Activated CD8-positive, alpha-beta memory T cell treated with anti-CD3 and anti-CD28 coated beads, Interleukin-2, amount 50 U/mL, for 24 hours (primary cell): ENCODE data around the gene PLA2G4E.

Experiments used
- DNase-seq: peaks from one replicate; pipeline ENCODE4 v3.0.0-alpha.2; 2020; ENCODE audit errors: extremely low read depth

The PLA2G4E gene

GRCh38 chr15:42018306-42019224 is 2.3 kb downstream of the PLA2G4E start:
- no peak for DNase-seq

GRCh38 chr15:42016971-42017370 is 3.9 kb downstream of the PLA2G4E start:
- DNase-seq = no peak

GRCh38 chr15:42014406-42014805 is 6.4 kb downstream of the PLA2G4E start:
- DNase-seq = no peak

- no peak for DNase-seq
Observed at GRCh38 chr15:42012928-42013482, 7.8 kb downstream of the PLA2G4E start.

DNA sequence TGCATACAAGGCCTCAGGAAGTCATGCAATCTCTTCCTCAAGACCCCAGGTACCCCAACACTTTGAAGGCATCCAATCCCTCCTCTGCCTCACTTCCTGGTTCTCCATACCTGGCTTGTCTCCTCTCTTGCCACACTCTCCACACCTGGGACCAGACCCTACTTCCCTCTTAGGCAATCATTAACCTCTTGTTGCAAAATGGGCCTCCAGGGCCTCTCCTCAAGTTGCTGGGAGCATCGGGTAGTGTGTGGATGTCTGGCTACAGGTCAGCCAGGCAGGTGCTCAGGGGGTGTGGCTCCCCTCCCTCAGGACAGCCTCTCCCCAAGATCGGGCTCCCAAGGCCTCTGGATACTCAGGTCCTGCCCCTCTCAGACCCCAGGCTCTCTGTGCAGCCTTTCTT is 8.6 kb downstream of the PLA2G4E start:
- no peak for DNase-seq

- no peak for DNase-seq
Observed at GRCh38 chr15:42011074-42011473, 9.8 kb downstream of the PLA2G4E start.

GRCh38 chr15:42010434-42010833 is 10.4 kb downstream of the PLA2G4E start:
- no peak for DNase-seq

DNA sequence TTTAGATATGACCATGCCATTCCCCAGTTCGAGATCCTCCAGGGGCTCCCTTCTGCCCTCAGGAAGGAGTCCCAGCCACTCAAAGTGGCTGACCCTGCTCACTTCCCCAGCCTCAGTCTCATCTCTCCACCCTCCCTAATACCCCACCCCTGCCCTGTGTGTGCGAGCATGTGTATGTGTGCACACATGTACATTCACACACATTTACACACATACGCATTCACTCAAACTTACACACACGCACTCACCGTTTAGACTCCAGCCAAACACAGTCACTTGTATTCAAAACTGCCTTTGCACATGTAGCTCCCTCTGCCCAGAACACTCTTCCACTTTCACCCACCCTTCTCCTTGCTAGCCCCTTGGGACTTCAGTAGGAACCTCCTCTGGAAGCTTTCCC is 11.4 kb downstream of the PLA2G4E start:
- DNase-seq = no peak

DNA sequence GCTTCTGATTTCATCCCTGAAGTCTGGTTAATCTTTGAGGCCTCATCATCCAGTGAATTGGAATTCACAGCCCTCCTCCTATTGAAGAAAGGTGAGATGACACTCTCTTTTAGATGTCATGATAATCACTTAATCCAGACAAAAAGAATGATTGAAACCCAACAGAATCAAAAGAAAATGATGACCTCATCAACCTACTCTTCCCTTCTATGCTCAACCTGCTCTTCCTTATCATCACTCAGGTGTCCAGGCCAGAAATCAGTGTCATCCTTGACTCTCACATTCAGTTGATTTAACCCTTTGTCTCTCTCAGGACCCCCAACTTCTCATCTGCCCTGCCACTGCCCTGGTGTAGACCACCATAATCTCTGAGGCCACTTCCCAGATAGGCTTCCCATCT is 11.8 kb downstream of the PLA2G4E start:
- no peak for DNase-seq

DNA sequence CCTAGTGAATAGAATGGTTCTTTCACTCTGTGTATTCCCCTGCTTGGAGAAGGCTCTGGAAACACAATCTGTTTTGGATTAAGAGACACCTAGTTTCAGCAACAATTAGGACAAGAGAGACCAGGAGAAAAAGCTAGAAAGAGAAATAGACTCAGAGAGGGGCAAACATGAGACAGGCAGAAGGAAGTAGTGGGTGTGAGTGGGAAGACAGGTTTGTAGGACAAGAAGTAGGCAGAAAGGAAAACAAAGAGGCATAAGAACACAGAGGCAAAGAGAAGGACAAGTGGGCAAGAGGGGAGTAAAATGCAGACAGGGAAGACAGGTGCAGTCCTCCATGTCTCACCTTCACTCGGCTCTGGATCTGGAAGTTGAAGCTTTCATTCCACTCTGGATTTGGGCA is 13.5 kb downstream of the PLA2G4E start:
- no peak for DNase-seq

- no peak for DNase-seq
Observed at GRCh38 chr15:42002333-42002732, 18.5 kb downstream of the PLA2G4E start.

- no peak for DNase-seq
Observed at GRCh38 chr15:42001236-42001635, 19.6 kb downstream of the PLA2G4E start.

DNA sequence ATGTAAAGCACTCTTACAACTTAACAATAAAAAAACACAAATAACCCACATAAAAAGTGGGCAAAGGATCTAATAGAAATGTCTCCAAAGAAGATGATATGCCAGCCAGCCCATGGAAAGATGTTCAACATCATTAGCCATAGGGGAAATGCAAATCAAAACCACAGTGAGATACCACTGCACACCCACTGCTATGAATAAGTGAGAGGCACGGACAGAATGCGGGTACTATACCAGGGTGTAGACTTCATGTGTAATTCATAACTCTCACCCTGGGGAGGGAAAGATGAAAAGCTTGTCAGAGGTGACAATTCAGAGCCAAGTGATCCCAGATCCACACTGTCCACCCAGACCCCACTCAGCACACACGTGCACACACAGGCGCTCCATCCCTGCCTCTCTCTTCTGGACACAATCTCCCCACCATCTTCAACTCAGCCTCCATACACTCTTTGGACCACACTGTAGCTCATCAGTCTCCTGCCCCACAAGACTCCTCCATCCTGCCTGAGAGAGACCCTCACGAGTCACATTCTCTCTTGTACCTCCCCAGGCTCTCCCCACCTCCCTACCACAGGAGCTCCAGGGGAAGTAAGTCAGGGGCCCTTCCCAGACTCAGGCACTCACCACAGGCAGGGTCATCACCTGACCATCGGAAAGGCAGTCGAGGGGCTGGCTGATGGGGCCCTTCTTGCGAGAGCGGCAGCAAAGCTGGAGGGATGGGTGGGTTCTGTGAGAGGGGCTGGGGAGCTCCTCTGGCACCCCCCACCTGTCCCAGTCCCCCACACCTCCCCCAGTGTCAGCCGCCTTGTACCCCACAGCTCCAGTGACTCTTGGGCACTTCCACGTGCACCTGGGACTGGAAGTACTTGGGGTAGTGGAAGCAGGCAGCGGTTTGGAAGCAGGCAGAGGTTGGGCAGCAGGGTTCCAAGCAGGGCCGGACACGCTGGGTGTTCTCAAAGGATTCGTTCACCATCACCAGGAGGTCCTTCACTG is 21.3 kb downstream of the PLA2G4E start:
- DNase-seq = no peak

GRCh38 chr15:41997845-41998244 is 23.0 kb downstream of the PLA2G4E start:
- no peak for DNase-seq

- no peak for DNase-seq
Observed at GRCh38 chr15:41996921-41997592, 23.8 kb downstream of the PLA2G4E start.

DNA sequence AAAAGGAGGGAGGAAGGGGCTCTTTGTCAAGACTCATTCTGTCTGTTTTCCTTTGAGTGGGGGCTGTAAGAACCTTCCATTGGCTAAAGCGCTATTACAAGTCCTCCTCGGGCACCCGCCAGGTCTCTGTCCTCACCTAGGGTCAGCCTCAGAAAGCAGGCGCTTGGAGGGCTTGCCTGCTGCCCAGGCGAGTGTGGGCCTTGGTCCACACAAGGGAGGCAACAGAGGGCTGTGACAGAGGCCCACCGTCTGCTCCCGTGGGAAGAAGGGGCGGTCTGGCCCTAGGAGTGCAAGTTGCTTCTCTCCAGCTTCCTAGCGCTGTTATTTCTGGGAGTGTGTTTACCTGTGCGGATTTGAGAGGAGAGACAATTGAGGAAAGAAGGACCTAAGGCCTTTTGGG is 24.5 kb downstream of the PLA2G4E start:
- no peak for DNase-seq

GRCh38 chr15:41995476-41995855 is 25.4 kb downstream of the PLA2G4E start:
- DNase-seq = no peak

- no peak for DNase-seq
Observed at GRCh38 chr15:41994772-41995475, 25.9 kb downstream of the PLA2G4E start.

GRCh38 chr15:41994171-41994650 is 26.6 kb downstream of the PLA2G4E start:
- no peak for DNase-seq

DNA sequence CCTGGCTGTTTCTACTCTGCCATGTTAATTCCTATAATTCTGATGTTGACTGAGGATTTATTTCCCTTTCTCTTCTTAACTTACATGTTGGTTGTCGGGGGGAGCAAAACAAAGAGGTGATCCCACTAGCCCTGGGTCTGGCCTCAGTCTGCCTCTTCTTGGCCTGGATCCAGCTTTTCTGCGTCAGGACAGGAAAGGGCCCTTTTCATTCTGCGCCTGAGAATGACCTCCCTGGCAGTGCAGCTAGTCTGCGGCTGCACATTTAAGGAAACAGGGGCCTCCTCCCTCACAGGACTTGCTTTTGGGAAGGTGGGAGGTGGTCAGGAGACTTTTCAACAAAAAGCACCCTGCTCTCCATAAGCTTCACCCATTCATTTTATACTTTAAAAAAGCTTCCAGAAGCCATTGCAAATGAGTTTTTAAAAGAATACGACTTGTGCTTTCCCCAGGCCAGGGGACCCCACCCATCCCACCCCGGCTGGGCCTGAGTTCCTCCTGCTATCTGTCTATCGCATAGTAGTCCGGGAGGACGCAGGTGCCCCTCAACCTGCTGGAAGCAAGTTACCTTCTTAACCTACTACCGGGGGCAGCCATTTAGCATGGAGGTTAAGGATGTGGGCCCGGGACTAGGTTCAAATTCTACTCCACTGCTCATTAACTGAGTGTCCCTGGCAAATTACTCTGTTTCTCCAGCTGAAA is 27.2 kb downstream of the PLA2G4E start:
- no peak for DNase-seq
